DND-41 (cell line): Measurements from ENCODE around the gene CRACR2A.

Experiments
- ATAC-seq: fragments of 200-7000 bp; cut with Tn5 transposase; 3 replicates; pipeline ENCODE4 v1.9.1; 2021; ENCODE audit warnings: low read depth; ENCODE audit not compliant: insufficient read depth
- DNase-seq: peaks from one replicate; pipeline ENCODE4 v3.0.0-alpha.2; 2020
- H2AFZ ChIP-seq: 2 replicates; pipeline ENCODE4 v1.6.0; 2012; ENCODE audit warnings: low read depth, low read length
- H3K27ac ChIP-seq: 2 replicates; pipeline ENCODE4 v1.5.1; 2012; ENCODE audit warnings: low read length, inconsistent platforms
- H3K27me3 ChIP-seq: fragments of 200-600 bp; sonication (generic); 2 replicates; pipeline ENCODE4 v1.6.0; 2012; ENCODE audit warnings: low read length, mild to moderate bottlenecking, inconsistent platforms; ENCODE audit not compliant: insufficient read depth, poor library complexity
- H3K36me3 ChIP-seq: 2 replicates; pipeline ENCODE4 v1.5.1; 2012; ENCODE audit warnings: low read length, inconsistent platforms; ENCODE audit not compliant: insufficient read depth
- H3K4me1 ChIP-seq: 2 replicates; pipeline ENCODE4 v1.5.1; 2012; ENCODE audit warnings: mild to moderate bottlenecking, low read length; ENCODE audit not compliant: insufficient read depth
- H3K4me2 ChIP-seq: 2 replicates; pipeline ENCODE4 v1.6.0; 2012; ENCODE audit warnings: mild to moderate bottlenecking, moderate library complexity, low read length, inconsistent platforms; ENCODE audit not compliant: insufficient read depth
- H3K4me3 ChIP-seq, 2 experiments: fragments of 200-600 bp in 1 of 2; shearing (Covaris generic) in 1 of 2; 2 replicates each; pipeline ENCODE4 v1.5.1; 2012 to 2016; ENCODE audit warnings: inconsistent platforms in 2 of 2, low read length in 2 of 2, mild to moderate bottlenecking in 2 of 2, low read depth in 1 of 2, moderate library complexity in 1 of 2
- H3K79me2 ChIP-seq: 2 replicates; pipeline ENCODE4 v1.6.0; 2012; ENCODE audit warnings: low read length, inconsistent platforms; ENCODE audit not compliant: insufficient read depth
- H3K9ac ChIP-seq: 2 replicates; pipeline ENCODE4 v1.6.0; 2012; ENCODE audit warnings: low read depth, mild to moderate bottlenecking, inconsistent platforms, low read length, moderate library complexity
- H3K9me3 ChIP-seq: 2 replicates; pipeline ENCODE4 v1.5.1; 2012; ENCODE audit warnings: low read length, moderate library complexity, mild to moderate bottlenecking, inconsistent platforms; ENCODE audit not compliant: insufficient read depth, severe bottlenecking
- H4K20me1 ChIP-seq: 2 replicates; pipeline ENCODE4 v1.6.0; 2012; ENCODE audit warnings: low read length; ENCODE audit not compliant: insufficient read depth
- CTCF ChIP-seq: IDR thresholded peaks from 2 replicates; pipeline ENCODE4 v1.5.1; 2012; ENCODE audit warnings: borderline replicate concordance, low read length, moderate library complexity, mild to moderate bottlenecking; ENCODE audit not compliant: poor library complexity, severe bottlenecking; ENCODE audit errors: extremely low read depth
- EZH2 ChIP-seq: IDR thresholded peaks from 3 replicates; pipeline ENCODE4 v1.6.1; 2012; ENCODE audit warnings: borderline replicate concordance, low read depth, mild to moderate bottlenecking, moderate library complexity, low read length, inconsistent platforms; ENCODE audit not compliant: severe bottlenecking

The CRACR2A gene

GRCh38 chr12:3565985-3566384 is 186.9 kb downstream of the CRACR2A start:
- Histone ChIP-seq H3K4me2 (no peak overlapping the region), H2AFZ (no peak overlapping the region), H3K4me1 (no peaks in the 10 kb centered on the region), H3K4me3 (no peak overlapping the region), H4K20me1 (no peaks in the 10 kb centered on the region), H3K79me2 (no peaks in the 10 kb centered on the region), H3K27me3 (peaks cover 18% of the 10 kb centered on the region), H3K27ac (no peak overlapping the region), H3K36me3 (no peaks in the 10 kb centered on the region), H3K9ac (no peak overlapping the region), H3K9me3 (no peaks in the 10 kb centered on the region)
- DNase-seq (no peak), ATAC-seq (no peak)
- TF ChIP-seq CTCF (no peak), EZH2 (no peak)
